Thoracic aorta (tissue), 2 donors: ENCODE measurements around the gene HOXA10. TPM values are rescaled to one million over a fixed set of nuclear protein-coding genes. Genes with fewer than 3 reads are reported as not detected.

ENCODE experiments used
- ATAC-seq: fragments of 150-250 bp; one replicate; pipeline ENCODE4 v1.8.0; 2017; ENCODE audit warnings: low read depth; ENCODE audit not compliant: insufficient number of reproducible peaks, low FRiP score
- DNase-seq: peaks from one replicate; pipeline ENCODE4 v3.0.0-alpha.2; 2020; ENCODE audit warnings: low spot score
- H3K27ac ChIP-seq, 2 donors: fragments of 200-600 bp; sonication (generic); 1 replicate in 1 of 2; 2 replicates in 1 of 2; pipeline ENCODE4 v1.5.1; 2016; ENCODE audit warnings: mild to moderate bottlenecking in 2 of 2, moderate library complexity in 2 of 2
- H3K27me3 ChIP-seq: fragments of 200-600 bp; sonication (generic); replicated peaks from 2 replicates; pipeline ENCODE4 v1.6.0; 2016; ENCODE audit warnings: mild to moderate bottlenecking; ENCODE audit not compliant: insufficient read depth
- H3K36me3 ChIP-seq: fragments of 200-600 bp; sonication (generic); one replicate; pipeline ENCODE4 v1.5.1; 2016
- H3K4me1 ChIP-seq, 2 donors: fragments of 200-600 bp; sonication (generic); 1 replicate in 1 of 2; 2 replicates in 1 of 2; pipeline versions ENCODE4 v1.5.1 to v1.6.0; 2016; ENCODE audit warnings: low read depth in 2 of 2, mild to moderate bottlenecking in 1 of 2; ENCODE audit not compliant: control insufficient read depth in 1 of 2
- H3K4me3 ChIP-seq: fragments of 200-600 bp; sonication (generic); 2 replicates; pipeline ENCODE4 v1.5.1; 2016; ENCODE audit warnings: mild to moderate bottlenecking
- H3K9me3 ChIP-seq: fragments of 200-600 bp; sonication (generic); 2 replicates; pipeline ENCODE4 v1.5.1; 2016
- CTCF ChIP-seq: fragments of 200-600 bp; sonication (generic); IDR thresholded peaks from one replicate; pipeline ENCODE4 v1.5.1; 2019; ENCODE audit warnings: antibody characterized with exemption
- total RNA-seq, 2 donors: library from RNA; depleted of rRNA; stranded (reverse); fragments of >200 nt; gene quantifications; one replicate each; pipeline versions ENCODE4 v1.1.0 to v1.2.3, GENCODE V29; 2016

Gene HOXA10
- total RNA-seq, 2 donors from 2014 or later = 0.81 TPM; not detected in 1

- no peak for TF ChIP-seq CTCF
- Histone ChIP-seq H3K4me3 (peak overlapping the region; percentile 53), H3K27ac (no peak overlapping the region), H3K36me3 (no peaks in the 10 kb centered on the region), H3K27me3 (peaks cover 53% of the 10 kb centered on the region), H3K4me1 (peaks cover 22 to 30% of the 10 kb centered on the region in 2 donors), H3K9me3 (no peaks in the 10 kb centered on the region)
- DNase-seq = no peak
- no peak for ATAC-seq
Measured at GRCh38 chr7:27191833-27192545, 17.9 kb upstream of the HOXA10 start.

- no peak for TF ChIP-seq CTCF
- peaks cover 53% of the 10 kb centered on the region for H3K27me3 ChIP-seq
Measured at GRCh38 chr7:27191161-27191731, 17.1 kb upstream of the HOXA10 start.

GRCh38 chr7:27189997-27190748 lies 16.1 kb upstream of the HOXA10 start:
- Histone ChIP-seq H3K4me1 (peaks cover 26 to 42% of the 10 kb centered on the region in 2 donors), H3K27me3 (peaks cover 46% of the 10 kb centered on the region)
- DNase-seq = no peak

More at GRCh38 chr7:27191161-27191731, 17.1 kb upstream of the HOXA10 start:
- Histone ChIP-seq H3K4me1 (peaks cover 22 to 31% of the 10 kb centered on the region in 2 donors), H3K9me3 (no peaks in the 10 kb centered on the region), H3K36me3 (no peaks in the 10 kb centered on the region), H3K4me3 (no peak overlapping the region), H3K27ac (no peak overlapping the region)
- ATAC-seq = no peak
- DNase-seq = no peak

GRCh38 chr7:27189295-27189996 lies 15.3 kb upstream of the HOXA10 start:
- H3K27me3 ChIP-seq = peaks cover 47% of the 10 kb centered on the region
- H3K27ac ChIP-seq = no peak overlapping the region
- peak overlapping the region; percentile 28 for H3K4me3 ChIP-seq
- peaks cover 32 to 49% of the 10 kb centered on the region in 2 donors for H3K4me1 ChIP-seq
- ATAC-seq (no peak), DNase-seq (no peak)
- H3K9me3 ChIP-seq = no peaks in the 10 kb centered on the region
- TF ChIP-seq CTCF = no peak
- no peaks in the 10 kb centered on the region for H3K36me3 ChIP-seq

More at GRCh38 chr7:27189997-27190748, 16.1 kb upstream of the HOXA10 start:
- no peak overlapping the region for H3K4me3 ChIP-seq
- H3K36me3 ChIP-seq = no peaks in the 10 kb centered on the region
- TF ChIP-seq CTCF = no peak
- no peak overlapping the region for H3K27ac ChIP-seq
- ATAC-seq = no peak
- H3K9me3 ChIP-seq = no peaks in the 10 kb centered on the region
